Lung microvascular endothelial cell (primary cell): Measurements from ENCODE around the gene DPM2. TPM values are rescaled to one million over a fixed set of nuclear protein-coding genes. Genes with fewer than 3 reads are reported as not detected.

Experiments
- DNase-seq, 2 donors: peaks; one replicate each; pipeline versions ENCODE4 v3.0.0 to v3.0.0-alpha.2; 2010; ENCODE audit warnings: low read depth in 2 of 2
- total RNA-seq: library from RNA; depleted of rRNA; stranded (reverse); fragments of >200 nt; gene quantifications from 2 replicates; pipeline ENCODE4 v1.2.1, GENCODE V29; 2014

DPM2 gene
- total RNA-seq, 1 donor from 2014 or later = 12.3 TPM

DNA sequence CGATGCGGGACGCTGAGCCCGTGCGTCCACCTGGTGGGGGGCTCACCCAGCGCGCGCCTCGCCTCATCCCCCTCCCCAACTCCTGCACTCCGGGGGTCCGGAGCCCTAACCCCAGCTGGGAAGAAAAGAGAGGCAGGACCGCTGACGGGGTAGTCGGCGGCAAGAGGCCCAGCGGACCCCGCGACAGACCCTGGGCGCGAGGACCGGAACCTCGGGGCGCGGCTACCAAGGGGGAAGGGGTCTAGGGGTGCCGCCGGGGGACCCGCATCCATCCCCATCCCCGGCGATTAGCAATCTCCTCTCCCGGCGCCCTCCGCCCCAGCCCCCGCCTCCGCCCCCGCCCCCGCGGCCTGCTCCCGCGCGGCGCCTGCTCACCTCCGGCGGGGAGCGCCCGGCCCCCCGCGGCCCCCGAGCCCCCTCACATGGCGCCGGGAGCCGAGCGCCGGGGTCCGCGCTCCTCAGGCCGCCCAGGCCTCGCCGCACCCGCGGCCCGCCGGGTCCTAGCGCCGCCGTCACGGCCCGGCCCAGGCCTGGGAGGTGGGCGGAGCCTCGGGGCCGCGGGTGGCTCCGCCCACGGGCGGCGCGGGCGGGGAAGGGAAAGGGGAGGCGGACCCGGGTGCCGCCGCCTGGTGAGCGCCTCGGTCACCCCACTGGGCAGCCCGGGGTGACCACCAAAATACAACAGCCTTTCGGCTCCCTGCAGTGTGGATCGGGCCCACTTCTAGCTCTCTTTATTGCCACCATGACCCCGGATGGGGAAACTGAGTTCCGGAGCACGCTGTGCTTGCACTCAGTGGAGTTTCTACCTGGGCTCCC lies 38.3 kb downstream of the DPM2 start, which contains the start of gene ST6GALNAC6:
ST6GALNAC6 (minus strand) TSS at position 476 of the 816 bp plus-strand sequence. CDS start 1,622 bp downstream, outside the sequence.
- peak; percentile 78 to 82 for DNase-seq

- peak; percentile 55 to 82 for DNase-seq
These were observed 39.1 kb downstream of the DPM2 start for GRCh38 chr9:127898433-127899127.

GRCh38 chr9:127897193-127897692 lies 40.4 kb downstream of the DPM2 start:
- peak; percentile 70 to 86 for DNase-seq

- no peak for DNase-seq
These were observed 41.1 kb downstream of the DPM2 start for GRCh38 chr9:127896395-127897192.

- no peak for DNase-seq
These were observed 41.8 kb downstream of the DPM2 start for GRCh38 chr9:127895811-127896210.

- DNase-seq = no peak
These were observed 44.3 kb downstream of the DPM2 start for GRCh38 chr9:127893392-127893791.

DNA sequence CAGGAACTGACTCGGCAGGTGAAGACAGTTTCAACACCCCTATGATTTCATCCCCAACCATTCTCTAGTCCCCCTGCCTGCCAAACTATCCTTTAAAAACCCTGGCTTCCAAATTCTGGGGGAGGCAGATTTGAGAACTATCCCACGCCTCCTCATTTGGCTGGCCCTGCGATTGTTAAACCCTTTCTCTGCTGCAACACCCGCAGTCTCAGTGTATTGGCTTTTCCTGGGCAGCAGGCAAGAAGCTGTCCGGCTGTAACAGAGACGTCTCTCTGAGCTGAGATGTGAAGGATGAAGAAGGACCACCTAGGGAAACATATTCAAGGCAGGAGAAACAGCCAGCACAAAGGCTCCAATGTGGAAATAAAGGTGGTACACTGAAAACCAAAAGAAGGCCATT lies 44.8 kb downstream of the DPM2 start:
- no peak for DNase-seq

DNA sequence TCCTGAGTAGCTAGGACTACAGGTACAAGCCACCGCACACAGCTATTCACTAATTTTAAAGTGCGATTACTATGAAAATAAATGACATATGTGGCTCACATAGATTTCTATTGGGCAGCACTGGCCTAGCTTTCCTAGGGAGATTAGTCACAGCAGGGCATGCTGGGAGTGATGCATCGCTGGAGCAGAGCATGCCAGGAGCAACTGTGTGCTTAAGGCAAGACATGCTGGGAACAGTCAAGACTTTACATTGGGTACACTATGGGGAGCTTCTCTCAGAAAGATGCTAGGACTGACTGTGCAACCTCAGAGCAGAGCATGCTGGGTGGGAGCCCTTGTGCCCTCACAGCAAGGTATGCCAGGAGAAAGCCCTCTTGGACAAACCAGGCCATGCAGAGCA lies 47.6 kb downstream of the DPM2 start:
- DNase-seq = no peak

DNA sequence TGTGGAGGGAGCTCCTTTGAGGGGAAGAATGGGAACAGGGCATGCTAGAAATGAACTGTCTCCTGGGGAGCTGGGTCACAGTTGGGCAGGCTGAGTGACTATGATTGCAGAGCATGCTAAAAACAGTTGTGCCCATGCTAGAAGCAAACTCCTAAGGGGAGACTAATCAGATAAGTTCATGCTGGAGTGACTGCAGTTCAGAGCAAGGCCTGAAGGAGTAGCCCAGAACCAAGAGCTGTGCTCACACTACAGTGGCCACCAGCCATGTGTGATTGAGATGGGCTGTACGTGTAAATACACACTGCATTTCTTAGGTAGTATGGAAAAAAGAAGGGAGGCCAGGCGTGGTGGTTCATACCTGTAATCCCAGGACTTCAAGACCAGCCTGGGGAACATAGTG lies 49.9 kb downstream of the DPM2 start:
- no peak for DNase-seq

- DNase-seq = peak in 1 of 2 donors; percentile 21
These were observed 51.2 kb downstream of the DPM2 start for GRCh38 chr9:127886401-127886972.

- DNase-seq = no peak
These were observed 52.0 kb downstream of the DPM2 start for GRCh38 chr9:127885508-127886281.

Other genes starting within 250 kb of the DPM2 start
- not detected in 2 replicates for gene CFAP157, start 230.9 kb downstream of the DPM2 start, total RNA-seq
- gene PTRH1, start 222.2 kb downstream of the DPM2 start, total RNA-seq = 24.4 and 25.0 TPM in 2 replicates
- gene TTC16, start 221.8 kb downstream of the DPM2 start, total RNA-seq = not detected in 2 replicates
- gene TOR2A, start 202.6 kb downstream of the DPM2 start, total RNA-seq = 4.8 TPM in 2 replicates
- 56.2 and 72.6 TPM in 2 replicates for gene SH2D3C, start 159.2 kb downstream of the DPM2 start, total RNA-seq
- gene CDK9, start 151.8 kb downstream of the DPM2 start, total RNA-seq = 57.1 and 70.0 TPM in 2 replicates
- 39.7 and 51.0 TPM in 2 replicates for gene FPGS, start 135.0 kb downstream of the DPM2 start, total RNA-seq
- 34.0 and 51.6 TPM in 2 replicates for gene ENG, start 83.2 kb downstream of the DPM2 start, total RNA-seq
- 22.0 and 24.8 TPM in 2 replicates for gene AK1, start 60.2 kb downstream of the DPM2 start, total RNA-seq
- 23.5 and 30.0 TPM in 2 replicates for gene ST6GALNAC6, start 38.3 kb downstream of the DPM2 start, total RNA-seq
- 25.5 and 26.6 TPM in 2 replicates for gene ST6GALNAC4, start 20.8 kb downstream of the DPM2 start, total RNA-seq
- 0.44 and 0.60 TPM in 2 replicates for gene PIP5KL1, start 7.1 kb downstream of the DPM2 start, total RNA-seq
- gene EEIG1, start 43.1 kb upstream of the DPM2 start, total RNA-seq = 10.2 and 24.2 TPM in 2 replicates
- gene NAIF1, start 129.5 kb upstream of the DPM2 start, total RNA-seq = 6.5 and 12.5 TPM in 2 replicates
- 27.5 and 78.2 TPM in 2 replicates for gene SLC25A25, start 130.4 kb upstream of the DPM2 start, total RNA-seq
- 62.5 and 67.8 TPM in 2 replicates for gene PTGES2, start 189.9 kb upstream of the DPM2 start, total RNA-seq
- not detected in 2 replicates for gene LCN2, start 211.6 kb upstream of the DPM2 start, total RNA-seq
- 31.8 and 48.2 TPM in 2 replicates for gene BBLN, start 222.4 kb upstream of the DPM2 start, total RNA-seq